GM23338 (cell line): ENCODE results near the gene BCKDK. TPM values are rescaled to one million over a fixed set of nuclear protein-coding genes. Genes with fewer than 3 reads are reported as not detected.

Experiments used
- ATAC-seq: fragments of 200-7000 bp; cut with Tn5 transposase; 3 replicates; pipeline ENCODE4 v1.9.1; 2020
- DNase-seq: peaks from one replicate; pipeline ENCODE4 v3.0.0-alpha.2; 2015; ENCODE audit warnings: low spot score
- H2AFZ ChIP-seq: fragments of 200-600 bp; sonication (generic); 2 replicates; pipeline ENCODE4 v1.8.0; 2016; ENCODE audit warnings: antibody characterized with exemption, mild to moderate bottlenecking, moderate library complexity
- H3F3A ChIP-seq: fragments of 200-600 bp; sonication (generic); replicated peaks from 2 replicates; pipeline ENCODE4 v1.8.0; 2017; ENCODE audit warnings: antibody characterized with exemption, mixed run types, low read depth
- H3K27ac ChIP-seq: fragments of 200-600 bp; sonication (generic); 2 replicates; pipeline ENCODE4 v1.6.1; 2016; ENCODE audit warnings: low read depth
- H3K27me3 ChIP-seq: fragments of 200-600 bp; sonication (generic); 2 replicates; pipeline ENCODE4 v1.8.0; 2016; ENCODE audit warnings: mild to moderate bottlenecking, mixed run types, moderate library complexity; ENCODE audit not compliant: insufficient read depth
- H3K36me3 ChIP-seq: fragments of 200-600 bp; sonication (generic); 2 replicates; pipeline ENCODE4 v1.8.0; 2016; ENCODE audit warnings: mild to moderate bottlenecking; ENCODE audit not compliant: insufficient read depth
- H3K4me1 ChIP-seq: fragments of 200-600 bp; sonication (generic); 2 replicates; pipeline ENCODE4 v1.8.0; 2016; ENCODE audit warnings: mild to moderate bottlenecking, moderate library complexity; ENCODE audit not compliant: insufficient read depth
- H3K4me2 ChIP-seq: fragments of 200-600 bp; sonication (generic); 2 replicates; pipeline ENCODE4 v1.7.1; 2017; ENCODE audit warnings: mixed run types
- H3K4me3 ChIP-seq: fragments of 200-600 bp; sonication (generic); 2 replicates; pipeline ENCODE4 v1.6.1; 2016; ENCODE audit warnings: mixed run types
- H3K79me2 ChIP-seq: fragments of 200-600 bp; sonication (generic); replicated peaks from 2 replicates; pipeline ENCODE4 v1.8.0; 2017; ENCODE audit warnings: mild to moderate bottlenecking; ENCODE audit not compliant: insufficient read depth
- H3K9me2 ChIP-seq: fragments of 200-600 bp; sonication (generic); 2 replicates; pipeline ENCODE4 v1.8.0; 2017; ENCODE audit not compliant: insufficient read depth
- H4K20me1 ChIP-seq: fragments of 200-600 bp; sonication (generic); replicated peaks from 2 replicates; pipeline ENCODE4 v1.8.0; 2017; ENCODE audit warnings: mild to moderate bottlenecking; ENCODE audit not compliant: insufficient read depth
- H3K27ac Mint-ChIP-seq: 2 replicates; pipeline ENCODE4 v1.8.0; 2020; ENCODE audit warnings: inconsistent platforms, mild to moderate bottlenecking, moderate library complexity, mixed read lengths
- H3K27me3 Mint-ChIP-seq: 3 replicates; pipeline ENCODE4 v1.8.0; 2022; ENCODE audit warnings: low read depth, mild to moderate bottlenecking, moderate library complexity, mixed read lengths, inconsistent platforms; ENCODE audit not compliant: insufficient read depth, poor library complexity
- H3K36me3 Mint-ChIP-seq: 3 replicates; pipeline ENCODE4 v1.8.0; 2021; ENCODE audit warnings: low read depth, mild to moderate bottlenecking, inconsistent platforms, moderate library complexity, mixed read lengths
- H3K4me1 Mint-ChIP-seq: 3 replicates; pipeline ENCODE4 v1.8.0; 2020; ENCODE audit warnings: mild to moderate bottlenecking, inconsistent platforms, mixed read lengths
- H3K4me3 Mint-ChIP-seq: 3 replicates; pipeline ENCODE4 v1.8.0; 2021; ENCODE audit warnings: moderate library complexity, mild to moderate bottlenecking, inconsistent platforms, mixed read lengths
- H3K9me3 Mint-ChIP-seq: 3 replicates; pipeline ENCODE4 v1.8.0; 2020; ENCODE audit warnings: moderate library complexity, mild to moderate bottlenecking, inconsistent platforms, mixed read lengths
- CREB1 ChIP-seq: fragments of 250-450 bp; sonication (Bioruptor Pico); IDR thresholded peaks from 2 replicates; pipeline ENCODE4 v1.5.0; 2020; ENCODE audit warnings: low read depth, mild to moderate bottlenecking, moderate library complexity
- CTCF ChIP-seq, 2 experiments: fragments of 200-600 bp in 1 of 2; sonication (generic) in 1 of 2; conservative IDR thresholded peaks; 2 replicates each; pipeline versions ENCODE4 v1.5.1 to v1.6.1; 2016 to 2017; ENCODE audit warnings: antibody characterized with exemption in 2 of 2, low read depth in 2 of 2, mild to moderate bottlenecking in 2 of 2, moderate library complexity in 1 of 2
- EZH2 ChIP-seq: fragments of 200-600 bp; sonication (generic); IDR thresholded peaks from one replicate; pipeline ENCODE4 v1.8.0; 2017; ENCODE audit warnings: antibody characterized with exemption, mild to moderate bottlenecking, low read depth; ENCODE audit not compliant: unreplicated experiment
- EZH2phosphoT487 ChIP-seq: fragments of 200-600 bp; sonication (generic); IDR thresholded peaks from one replicate; pipeline ENCODE4 v1.8.1; 2018; ENCODE audit warnings: antibody characterized with exemption; ENCODE audit not compliant: unreplicated experiment
- JUNB ChIP-seq: IDR thresholded peaks from one replicate; pipeline ENCODE4 v1.6.1; 2016; ENCODE audit warnings: antibody characterized with exemption; ENCODE audit not compliant: unreplicated experiment
- NANOG ChIP-seq: IDR thresholded peaks from 2 replicates; pipeline ENCODE4 v1.6.1; 2016; ENCODE audit warnings: antibody characterized with exemption, borderline replicate concordance
- POLR2AphosphoS5 ChIP-seq: IDR thresholded peaks from 2 replicates; pipeline ENCODE4 v1.6.1; 2016; ENCODE audit warnings: antibody characterized with exemption, low read depth
- STAT1 ChIP-seq: IDR thresholded peaks from one replicate; pipeline ENCODE4 v1.6.1; 2016; ENCODE audit warnings: antibody characterized with exemption; ENCODE audit not compliant: unreplicated experiment
- ZNF114 ChIP-seq: fragments of 250-450 bp; sonication (Bioruptor Pico); IDR thresholded peaks from 2 replicates; pipeline ENCODE4 v1.5.0; 2020; ENCODE audit warnings: mild to moderate bottlenecking, moderate library complexity
- ZNF331 ChIP-seq: fragments of 250-450 bp; sonication (Bioruptor Pico); IDR thresholded peaks from 2 replicates; pipeline ENCODE4 v1.5.0; 2020; ENCODE audit warnings: low read depth, mild to moderate bottlenecking, moderate library complexity
- polyA plus RNA-seq: library from polyadenylated mRNA; unstranded; fragments of >200 nt; fragmentation: Nextera tagmentation; extraction: Ambion mirVana; gene quantifications from 2 replicates; pipeline ENCODE4 v1.2.1, GENCODE V29; 2016
- total RNA-seq: library from RNA; depleted of rRNA; stranded (reverse); fragments of >200 nt; shearing (Covaris generic); gene quantifications from 2 replicates; pipeline ENCODE4 v1.2.3, GENCODE V29; 2014
- TF ChIP-seq, protein P1 (sequence below): IDR thresholded peaks from 2 replicates; pipeline ENCODE4 v1.6.1; 2016; ENCODE audit warnings: antibody characterized with exemption

Gene BCKDK
- total and polyA plus RNA-seq, 2 experiments from 2014 or later, result 36.1 to 58.9 TPM

GRCh38 chr16:31135535-31136286 is 27.5 kb downstream of the BCKDK start, which contains the start of gene PRSS8:
PRSS8 (minus strand) TSS chr16:31135727; CDS start chr16:31135498, 229 bp downstream.
- Histone ChIP-seq H2AFZ (peak within 1 kb of the TSS; percentile 43; the same call in 1 of the 2 replicates), H3K4me3 (peak within 1 kb of the TSS; percentile 94)
- TF ChIP-seq POLR2AphosphoS5, result peak; percentile 70
- TF ChIP-seq EZH2phosphoT487, result no peak
- TF ChIP-seq EZH2, result no peak
- TF ChIP-seq STAT1, result no peak
- TF ChIP-seq NANOG, result no peak
- no peak for TF ChIP-seq JUNB
- TF ChIP-seq, protein P1, sequence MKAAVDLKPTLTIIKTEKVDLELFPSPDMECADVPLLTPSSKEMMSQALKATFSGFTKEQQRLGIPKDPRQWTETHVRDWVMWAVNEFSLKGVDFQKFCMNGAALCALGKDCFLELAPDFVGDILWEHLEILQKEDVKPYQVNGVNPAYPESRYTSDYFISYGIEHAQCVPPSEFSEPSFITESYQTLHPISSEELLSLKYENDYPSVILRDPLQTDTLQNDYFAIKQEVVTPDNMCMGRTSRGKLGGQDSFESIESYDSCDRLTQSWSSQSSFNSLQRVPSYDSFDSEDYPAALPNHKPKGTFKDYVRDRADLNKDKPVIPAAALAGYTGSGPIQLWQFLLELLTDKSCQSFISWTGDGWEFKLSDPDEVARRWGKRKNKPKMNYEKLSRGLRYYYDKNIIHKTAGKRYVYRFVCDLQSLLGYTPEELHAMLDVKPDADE, result no peak

GRCh38 chr16:31136287-31136662 is 28.1 kb downstream of the BCKDK start:
- Mint-ChIP-seq H3K4me3 (peak overlapping the region; percentile 94), H3K27ac (no peak overlapping the region), H3K9me3 (no peaks in the 10 kb centered on the region; the same call in 2 of the 3 replicates), H3K4me1 (peaks cover 65% of the 10 kb centered on the region), H3K27me3 (peaks cover 29% of the 10 kb centered on the region), H3K36me3 (peaks cover 27% of the 10 kb centered on the region)
- peaks cover 6% of the 10 kb centered on the region for H3K36me3 ChIP-seq
- DNase-seq, result no peak
- 0 out of 2 replicates have a peak, but pooled peaks cover 3% of the 10 kb centered on the region for H3F3A ChIP-seq
- H3K4me3 ChIP-seq, result no peak overlapping the region
- no peak overlapping the region for H3K4me2 ChIP-seq
- H2AFZ ChIP-seq, result no peak overlapping the region
- H3K79me2 ChIP-seq, result peaks cover 8% of the 10 kb centered on the region; the same call in 1 of the 2 replicates
- H3K9me2 ChIP-seq, result no peaks in the 10 kb centered on the region
- H3K27ac ChIP-seq, result no peak overlapping the region
- no peak for ATAC-seq
- H4K20me1 ChIP-seq, result no peaks in the 10 kb centered on the region; the same call in 1 of the 2 replicates
- H3K4me1 ChIP-seq, result peaks cover 34% of the 10 kb centered on the region
- no peaks in the 10 kb centered on the region for H3K27me3 ChIP-seq
- TF ChIP-seq, protein P1, result no peak
- no peak for TF ChIP-seq JUNB
- no peak for TF ChIP-seq ZNF114 (CRISPR knock-in tag)
- TF ChIP-seq STAT1, result no peak
- TF ChIP-seq ZNF331 (CRISPR knock-in tag), result no peak
- TF ChIP-seq CTCF (conservative IDR thresholded peaks at IDR 0.05; ENCODE audit: low read depth in 2 of 2), result no peak
- no peak for TF ChIP-seq EZH2phosphoT487
- TF ChIP-seq EZH2, result no peak
- TF ChIP-seq POLR2AphosphoS5, result no peak
- TF ChIP-seq CREB1 (CRISPR knock-in tag), result no peak
- TF ChIP-seq NANOG, result no peak

More at GRCh38 chr16:31135535-31136286, 27.5 kb downstream of the BCKDK start, which contains the start of gene PRSS8:
- Histone ChIP-seq H3K27ac (peak within 1 kb of the TSS; percentile 97), H3K4me1 (peaks cover 39% of the 10 kb centered on the region), H4K20me1 (no peaks in the 10 kb centered on the region; the same call in 1 of the 2 replicates), H3F3A (0 out of 2 replicates have a peak, but pooled peaks cover 3% of the 10 kb centered on the region), H3K9me2 (no peaks in the 10 kb centered on the region), H3K27me3 (no peaks in the 10 kb centered on the region), H3K4me2 (peak within 1 kb of the TSS; percentile 79), H3K79me2 (peaks cover 8% of the 10 kb centered on the region; the same call in 1 of the 2 replicates), H3K36me3 (peaks cover 9% of the 10 kb centered on the region)
- peaks cover 35% of the 10 kb centered on the region for H3K27me3 Mint-ChIP-seq
- DNase-seq (peak; percentile 61), ATAC-seq (peak; percentile 29)
- H3K27ac Mint-ChIP-seq, result peak within 1 kb of the TSS; percentile 98
- H3K9me3 Mint-ChIP-seq, result no peaks in the 10 kb centered on the region; the same call in 2 of the 3 replicates
- H3K4me3 Mint-ChIP-seq, result peak within 1 kb of the TSS; percentile 94
- peaks cover 33% of the 10 kb centered on the region for H3K36me3 Mint-ChIP-seq
- peaks cover 66% of the 10 kb centered on the region for H3K4me1 Mint-ChIP-seq
